K562 (cell line): Measurements from ENCODE around the gene S100A4. TPM values are rescaled to one million over a fixed set of nuclear protein-coding genes. Genes with fewer than 3 reads are reported as not detected.

Experiments
- CTBP1 ChIP-seq: fragments of 450-650 bp; IDR thresholded peaks from 2 replicates; pipeline ENCODE4 v1.6.1; 2016; ENCODE audit warnings: borderline replicate concordance
- MEIS2 ChIP-seq: fragments of 450-650 bp; IDR thresholded peaks from 2 replicates; pipeline ENCODE4 v1.6.1; 2014; ENCODE audit warnings: mild to moderate bottlenecking; ENCODE audit not compliant: partially characterized antibody
- XRCC5 ChIP-seq: fragments of 200-400 bp; formaldehyde crosslinking; IDR thresholded peaks from 2 replicates; pipeline ENCODE4 v1.6.1; 2017; ENCODE audit warnings: low read depth, mild to moderate bottlenecking, low read length
- polyA plus RNA-seq, 8 experiments: library from polyadenylated mRNA; depleted of rRNA in 4 of 8; stranded (reverse) in 5 of 8; unstranded in 3 of 8; fragments of >200 nt; fragmentation: Nextera tagmentation in 2 of 8; fragmentation: Illumina TruSeq in 1 of 8; extraction: Ambion mirVana in 2 of 8; extraction: Trizol in 1 of 8; gene quantifications; 2 replicates each; pipeline versions ENCODE4 v1.2.1 to v1.2.3, GENCODE V29; 2011 to 2014; ENCODE audit warnings: inconsistent platforms in 1 of 8, missing spikeins in 1 of 8
- total RNA-seq, 7 experiments: library from RNA; depleted of rRNA in 6 of 7; stranded (reverse); fragments of >200 nt in 6 of 7; fragmentation: Illumina TruSeq in 2 of 7; extraction: Trizol in 2 of 7; gene quantifications; 2 replicates each; pipeline versions ENCODE4 v1.2.1 to v1.2.3, GENCODE V29; 2011 to 2021; ENCODE audit warnings: low replicate concordance in 1 of 7
- TF ChIP-seq, protein P1 (sequence below): sonication (generic); formaldehyde crosslinking; IDR thresholded peaks from 2 replicates; pipeline ENCODE4 v1.8.0; 2022; ENCODE audit warnings: mild to moderate bottlenecking, missing genetic modification reagents
- TF ChIP-seq, protein P2 (sequence below): fragments of 450-650 bp; IDR thresholded peaks from 2 replicates; pipeline ENCODE4 v1.6.1; 2016
- TF ChIP-seq, protein P3 (sequence below): fragments of 450-650 bp; formaldehyde crosslinking; IDR thresholded peaks from 2 replicates; pipeline ENCODE4 v1.4.0; 2020; ENCODE audit warnings: mild to moderate bottlenecking, moderate library complexity

The S100A4 gene
- total and polyA plus RNA-seq, 9 of the 15 experiments (the other 6 are each of a cell fraction or from before 2014, with no cell fraction given) = 3.7 to 20.1 (median 11.2) TPM

GRCh38 chr1:153532769-153533599 is 12.6 kb downstream of the S100A4 start (continued):
- TF ChIP-seq, protein P1, sequence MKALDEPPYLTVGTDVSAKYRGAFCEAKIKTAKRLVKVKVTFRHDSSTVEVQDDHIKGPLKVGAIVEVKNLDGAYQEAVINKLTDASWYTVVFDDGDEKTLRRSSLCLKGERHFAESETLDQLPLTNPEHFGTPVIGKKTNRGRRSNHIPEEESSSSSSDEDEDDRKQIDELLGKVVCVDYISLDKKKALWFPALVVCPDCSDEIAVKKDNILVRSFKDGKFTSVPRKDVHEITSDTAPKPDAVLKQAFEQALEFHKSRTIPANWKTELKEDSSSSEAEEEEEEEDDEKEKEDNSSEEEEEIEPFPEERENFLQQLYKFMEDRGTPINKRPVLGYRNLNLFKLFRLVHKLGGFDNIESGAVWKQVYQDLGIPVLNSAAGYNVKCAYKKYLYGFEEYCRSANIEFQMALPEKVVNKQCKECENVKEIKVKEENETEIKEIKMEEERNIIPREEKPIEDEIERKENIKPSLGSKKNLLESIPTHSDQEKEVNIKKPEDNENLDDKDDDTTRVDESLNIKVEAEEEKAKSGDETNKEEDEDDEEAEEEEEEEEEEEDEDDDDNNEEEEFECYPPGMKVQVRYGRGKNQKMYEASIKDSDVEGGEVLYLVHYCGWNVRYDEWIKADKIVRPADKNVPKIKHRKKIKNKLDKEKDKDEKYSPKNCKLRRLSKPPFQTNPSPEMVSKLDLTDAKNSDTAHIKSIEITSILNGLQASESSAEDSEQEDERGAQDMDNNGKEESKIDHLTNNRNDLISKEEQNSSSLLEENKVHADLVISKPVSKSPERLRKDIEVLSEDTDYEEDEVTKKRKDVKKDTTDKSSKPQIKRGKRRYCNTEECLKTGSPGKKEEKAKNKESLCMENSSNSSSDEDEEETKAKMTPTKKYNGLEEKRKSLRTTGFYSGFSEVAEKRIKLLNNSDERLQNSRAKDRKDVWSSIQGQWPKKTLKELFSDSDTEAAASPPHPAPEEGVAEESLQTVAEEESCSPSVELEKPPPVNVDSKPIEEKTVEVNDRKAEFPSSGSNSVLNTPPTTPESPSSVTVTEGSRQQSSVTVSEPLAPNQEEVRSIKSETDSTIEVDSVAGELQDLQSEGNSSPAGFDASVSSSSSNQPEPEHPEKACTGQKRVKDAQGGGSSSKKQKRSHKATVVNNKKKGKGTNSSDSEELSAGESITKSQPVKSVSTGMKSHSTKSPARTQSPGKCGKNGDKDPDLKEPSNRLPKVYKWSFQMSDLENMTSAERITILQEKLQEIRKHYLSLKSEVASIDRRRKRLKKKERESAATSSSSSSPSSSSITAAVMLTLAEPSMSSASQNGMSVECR (CRISPR knock-in tag) = no peak
- TF ChIP-seq, protein P2, sequence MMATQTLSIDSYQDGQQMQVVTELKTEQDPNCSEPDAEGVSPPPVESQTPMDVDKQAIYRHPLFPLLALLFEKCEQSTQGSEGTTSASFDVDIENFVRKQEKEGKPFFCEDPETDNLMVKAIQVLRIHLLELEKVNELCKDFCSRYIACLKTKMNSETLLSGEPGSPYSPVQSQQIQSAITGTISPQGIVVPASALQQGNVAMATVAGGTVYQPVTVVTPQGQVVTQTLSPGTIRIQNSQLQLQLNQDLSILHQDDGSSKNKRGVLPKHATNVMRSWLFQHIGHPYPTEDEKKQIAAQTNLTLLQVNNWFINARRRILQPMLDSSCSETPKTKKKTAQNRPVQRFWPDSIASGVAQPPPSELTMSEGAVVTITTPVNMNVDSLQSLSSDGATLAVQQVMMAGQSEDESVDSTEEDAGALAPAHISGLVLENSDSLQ = 0 out of 2 replicates have a peak, but pooled peaks have one; percentile 6
- TF ChIP-seq XRCC5 (peak; percentile 79; the same call in 1 of the 2 replicates), MEIS2 (peak; percentile 11), CTBP1 (0 out of 2 replicates have a peak, but pooled peaks have one; percentile 18)
- TF ChIP-seq, protein P3, sequence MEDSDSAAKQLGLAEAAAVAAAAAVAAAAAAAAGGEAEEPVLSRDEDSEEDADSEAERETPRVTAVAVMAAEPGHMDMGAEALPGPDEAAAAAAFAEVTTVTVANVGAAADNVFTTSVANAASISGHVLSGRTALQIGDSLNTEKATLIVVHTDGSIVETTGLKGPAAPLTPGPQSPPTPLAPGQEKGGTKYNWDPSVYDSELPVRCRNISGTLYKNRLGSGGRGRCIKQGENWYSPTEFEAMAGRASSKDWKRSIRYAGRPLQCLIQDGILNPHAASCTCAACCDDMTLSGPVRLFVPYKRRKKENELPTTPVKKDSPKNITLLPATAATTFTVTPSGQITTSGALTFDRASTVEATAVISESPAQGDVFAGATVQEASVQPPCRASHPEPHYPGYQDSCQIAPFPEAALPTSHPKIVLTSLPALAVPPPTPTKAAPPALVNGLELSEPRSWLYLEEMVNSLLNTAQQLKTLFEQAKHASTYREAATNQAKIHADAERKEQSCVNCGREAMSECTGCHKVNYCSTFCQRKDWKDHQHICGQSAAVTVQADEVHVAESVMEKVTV (CRISPR knock-in tag) = peak; percentile 76
